GM12864 (cell line): ENCODE measurements around the gene ARL9.

Source experiments
- DNase-seq: peaks from one replicate; pipeline ENCODE4 v3.0.0-alpha.2; 2011; ENCODE audit warnings: low read depth
- H3K4me3 ChIP-seq: 2 replicates; pipeline ENCODE4 v1.5.1; 2011; ENCODE audit warnings: mild to moderate bottlenecking, low read depth, low read length, control low read depth
- TF ChIP-seq, protein P1 (sequence below): IDR thresholded peaks from 2 replicates; pipeline ENCODE4 v1.5.1; 2011; ENCODE audit warnings: low read depth, mild to moderate bottlenecking, moderate library complexity, low read length, control low read depth, inconsistent platforms; ENCODE audit errors: missing control alignments

ARL9 gene

DNA sequence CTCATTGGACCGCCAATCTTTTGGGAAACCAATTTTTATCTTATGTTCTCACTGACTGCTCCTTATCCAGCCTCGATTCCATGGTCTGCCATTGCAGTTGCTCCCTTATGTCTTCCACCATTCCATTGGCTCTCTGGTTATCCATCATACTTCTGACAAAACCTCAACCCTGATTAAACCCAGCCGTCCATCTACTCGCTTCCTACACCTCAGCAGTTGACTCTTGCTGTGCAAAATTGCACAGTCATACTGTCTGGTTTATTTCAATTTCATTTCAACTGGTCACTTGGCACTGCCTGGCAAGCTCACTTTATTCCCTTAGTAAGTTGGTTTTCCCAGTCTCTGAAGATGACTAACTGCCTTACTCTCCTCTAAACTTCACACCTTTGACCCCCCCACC, 26.2 kb downstream of the ARL9 start:
- DNase-seq = no peak
- TF ChIP-seq, protein P1, sequence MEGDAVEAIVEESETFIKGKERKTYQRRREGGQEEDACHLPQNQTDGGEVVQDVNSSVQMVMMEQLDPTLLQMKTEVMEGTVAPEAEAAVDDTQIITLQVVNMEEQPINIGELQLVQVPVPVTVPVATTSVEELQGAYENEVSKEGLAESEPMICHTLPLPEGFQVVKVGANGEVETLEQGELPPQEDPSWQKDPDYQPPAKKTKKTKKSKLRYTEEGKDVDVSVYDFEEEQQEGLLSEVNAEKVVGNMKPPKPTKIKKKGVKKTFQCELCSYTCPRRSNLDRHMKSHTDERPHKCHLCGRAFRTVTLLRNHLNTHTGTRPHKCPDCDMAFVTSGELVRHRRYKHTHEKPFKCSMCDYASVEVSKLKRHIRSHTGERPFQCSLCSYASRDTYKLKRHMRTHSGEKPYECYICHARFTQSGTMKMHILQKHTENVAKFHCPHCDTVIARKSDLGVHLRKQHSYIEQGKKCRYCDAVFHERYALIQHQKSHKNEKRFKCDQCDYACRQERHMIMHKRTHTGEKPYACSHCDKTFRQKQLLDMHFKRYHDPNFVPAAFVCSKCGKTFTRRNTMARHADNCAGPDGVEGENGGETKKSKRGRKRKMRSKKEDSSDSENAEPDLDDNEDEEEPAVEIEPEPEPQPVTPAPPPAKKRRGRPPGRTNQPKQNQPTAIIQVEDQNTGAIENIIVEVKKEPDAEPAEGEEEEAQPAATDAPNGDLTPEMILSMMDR = no peak
- H3K4me3 ChIP-seq = no peak overlapping the region

DNA sequence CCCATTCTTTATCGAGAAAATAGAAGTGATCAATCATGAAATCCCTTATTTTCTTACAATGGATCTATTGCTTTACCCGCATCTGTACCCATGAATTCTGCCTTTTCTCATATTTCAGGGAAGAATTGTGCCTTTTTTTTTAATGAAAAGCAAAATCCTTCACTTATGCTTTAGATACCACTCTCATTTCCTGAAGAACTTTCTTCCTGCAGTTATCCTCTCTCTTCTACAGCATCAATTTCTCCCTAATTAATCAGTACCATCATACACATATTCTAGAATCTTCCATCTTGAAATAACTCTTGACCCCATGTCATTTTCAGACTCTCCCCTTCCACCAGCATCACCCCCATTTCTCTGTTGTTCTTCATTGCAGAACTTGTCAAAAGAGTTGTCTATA, 26.6 kb downstream of the ARL9 start:
- H3K4me3 ChIP-seq = no peak overlapping the region
- TF ChIP-seq, protein P1 = no peak
- DNase-seq = no peak

DNA sequence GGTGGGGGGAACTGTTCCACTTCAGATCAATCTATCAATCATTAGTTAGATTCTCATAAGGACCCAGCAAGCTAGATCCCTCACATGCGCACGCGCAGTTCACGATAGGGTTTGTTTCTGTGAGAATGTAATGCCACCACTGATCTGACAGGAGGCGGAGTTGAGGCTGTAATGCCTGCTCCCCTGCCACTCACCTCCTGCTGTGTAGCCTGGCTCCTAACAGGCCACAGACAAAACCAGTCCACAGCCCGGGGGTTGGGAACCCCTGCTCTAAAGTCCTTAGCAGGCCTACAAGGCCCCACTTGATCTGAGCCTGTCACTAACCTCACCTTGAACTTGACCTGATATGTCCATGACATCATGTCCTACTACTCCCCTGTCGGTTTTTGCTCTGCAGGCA, 30.3 kb downstream of the ARL9 start:
- TF ChIP-seq, protein P1 = no peak
- no peak for DNase-seq
- H3K4me3 ChIP-seq = no peak overlapping the region

DNA sequence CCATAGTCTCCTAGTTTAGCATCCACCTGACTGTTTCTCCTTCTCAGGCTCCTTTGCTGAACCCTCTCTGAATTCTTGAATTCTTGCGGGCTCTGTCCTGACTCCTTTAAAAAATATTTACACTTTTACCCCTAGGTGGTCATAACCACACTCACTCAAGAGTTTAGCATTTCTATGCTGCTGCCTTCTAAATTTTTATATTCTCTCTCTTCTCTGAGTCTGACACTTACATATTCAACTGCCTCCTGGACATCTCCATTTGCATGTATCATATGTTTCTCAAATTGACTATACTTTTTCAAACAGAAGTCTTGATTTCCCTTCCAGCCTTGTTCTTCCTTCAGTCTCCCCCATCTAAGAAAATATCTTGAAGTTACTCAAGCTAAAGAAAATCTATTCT, 31.6 kb downstream of the ARL9 start:
- H3K4me3 ChIP-seq = no peak overlapping the region
- no peak for DNase-seq
- TF ChIP-seq, protein P1 = no peak

DNA sequence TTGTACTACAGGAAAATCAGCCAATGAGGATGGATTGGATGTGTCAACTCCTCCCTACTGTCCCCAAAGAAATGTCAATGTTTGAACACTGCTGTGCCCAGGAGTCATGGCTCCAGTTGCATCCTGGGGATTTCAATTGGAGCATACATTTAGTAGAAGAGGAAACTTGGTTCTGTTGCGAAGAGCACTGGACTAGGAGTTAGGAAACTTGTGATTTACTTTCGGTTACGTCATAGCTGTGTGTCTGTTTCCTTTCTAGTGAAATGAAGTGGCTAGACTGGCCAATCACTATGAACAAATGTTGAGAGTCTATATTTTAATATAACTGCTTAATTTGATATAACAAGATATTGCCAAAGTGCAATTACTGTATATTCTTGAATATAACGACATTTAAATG, 35.2 kb downstream of the ARL9 start:
- no peak overlapping the region for H3K4me3 ChIP-seq
- TF ChIP-seq, protein P1 = no peak
- DNase-seq = no peak

DNA sequence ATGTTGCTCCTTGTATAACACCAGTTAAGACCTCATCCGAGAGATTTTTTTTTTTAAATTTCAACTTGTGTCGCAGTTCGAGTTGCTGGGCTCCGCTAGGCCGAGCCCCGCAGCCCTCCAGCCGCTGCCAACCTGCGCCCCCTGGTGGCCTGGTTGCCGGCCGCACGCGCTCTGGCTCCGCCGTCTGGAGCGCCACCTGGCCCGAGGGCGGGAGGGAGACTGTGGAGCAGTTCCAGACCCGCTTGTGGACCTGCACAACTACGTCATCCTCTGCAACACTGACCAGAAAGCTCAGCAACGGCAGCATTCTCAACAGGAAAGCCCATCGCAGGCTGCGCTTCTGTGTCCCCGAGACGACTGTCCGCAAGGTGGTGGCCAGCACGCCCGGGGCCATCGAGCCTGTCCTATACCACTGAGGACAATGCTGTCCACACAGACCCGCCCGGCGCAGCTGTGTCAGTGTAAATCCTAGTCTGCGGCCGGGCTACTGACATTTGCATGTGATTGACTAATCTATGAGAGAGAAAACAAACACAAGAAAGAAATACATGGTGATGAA, 39.1 kb downstream of the ARL9 start:
- H3K4me3 ChIP-seq = no peak overlapping the region
- TF ChIP-seq, protein P1 = peak; percentile 93
- peak; percentile 27 for DNase-seq

DNA sequence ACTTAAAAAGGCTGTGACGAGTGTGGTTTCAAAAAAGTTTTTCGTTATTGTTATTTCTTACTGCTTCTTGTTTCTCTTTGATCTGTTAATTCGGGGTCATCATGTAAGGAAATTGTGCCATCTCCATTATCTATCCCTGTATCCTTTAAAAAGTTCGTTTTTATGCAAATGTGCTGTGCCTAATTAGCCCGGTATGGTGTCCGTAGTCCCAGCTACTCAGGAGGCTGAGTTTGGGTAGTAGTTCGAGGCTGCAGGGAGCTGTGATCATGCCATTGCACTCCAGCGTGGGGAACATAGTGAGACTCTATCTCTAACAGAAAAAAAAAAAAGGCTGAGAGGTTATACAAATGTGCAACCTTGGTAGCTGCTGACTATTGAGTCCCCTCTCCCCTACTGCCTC, 45.1 kb downstream of the ARL9 start:
- TF ChIP-seq, protein P1 = no peak
- no peak overlapping the region for H3K4me3 ChIP-seq
- no peak for DNase-seq
